GM21447 (cell line): ENCODE measurements around the gene ROBO2.
"Not testable (repeated sequence)": the region's sequence is repeated elsewhere in the genome, so short reads cannot be mapped to it uniquely, and the experiment has no call there.

Experiments used
- ATAC-seq: cut with Tn5 transposase; IDR thresholded peaks from one replicate; pipeline ENCODE4 v1.9.1; 2021; ENCODE audit not compliant: unreplicated experiment

Gene ROBO2

GRCh38 chr3:77394046-77394445, 354.1 kb downstream of the ROBO2 start:
- no peak for ATAC-seq

- ATAC-seq: no peak
Observed at GRCh38 chr3:77404871-77405270, 365.0 kb downstream of the ROBO2 start.

GRCh38 chr3:77407441-77407840, 367.5 kb downstream of the ROBO2 start:
- ATAC-seq: no peak

- ATAC-seq: not testable (repeated sequence)
Observed at GRCh38 chr3:77410334-77410733, 370.4 kb downstream of the ROBO2 start.

GRCh38 chr3:77411334-77411733, 371.4 kb downstream of the ROBO2 start:
- ATAC-seq: no peak

GRCh38 chr3:77412021-77412438, 372.1 kb downstream of the ROBO2 start:
- no peak for ATAC-seq

GRCh38 chr3:77412584-77412983, 372.7 kb downstream of the ROBO2 start:
- no peak for ATAC-seq

- no peak for ATAC-seq
Observed at GRCh38 chr3:77414881-77415280, 375.0 kb downstream of the ROBO2 start.

- ATAC-seq: no peak
Observed at GRCh38 chr3:77420336-77420735, 380.4 kb downstream of the ROBO2 start.

- no peak for ATAC-seq
Observed at GRCh38 chr3:77421916-77422315, 382.0 kb downstream of the ROBO2 start.

GRCh38 chr3:77426531-77426930, 386.6 kb downstream of the ROBO2 start:
- no peak for ATAC-seq

GRCh38 chr3:77427528-77427927, 387.6 kb downstream of the ROBO2 start:
- no peak for ATAC-seq

- ATAC-seq: no peak
Observed at GRCh38 chr3:77436908-77437307, 397.0 kb downstream of the ROBO2 start.

- no peak for ATAC-seq
Observed at GRCh38 chr3:77446084-77446483, 406.2 kb downstream of the ROBO2 start.

- ATAC-seq: no peak
Observed at GRCh38 chr3:77446761-77447160, 406.9 kb downstream of the ROBO2 start.

GRCh38 chr3:77449459-77450350, 409.8 kb downstream of the ROBO2 start:
- no peak for ATAC-seq

- ATAC-seq: no peak
Observed at GRCh38 chr3:77456431-77456830, 416.5 kb downstream of the ROBO2 start.

- no peak for ATAC-seq
Observed at GRCh38 chr3:77456906-77457305, 417.0 kb downstream of the ROBO2 start.

- no peak for ATAC-seq
Observed at GRCh38 chr3:77459926-77460325, 420.0 kb downstream of the ROBO2 start.

- no peak for ATAC-seq
Observed at GRCh38 chr3:77460326-77460725, 420.4 kb downstream of the ROBO2 start.

- no peak for ATAC-seq
Observed at GRCh38 chr3:77462951-77463350, 423.1 kb downstream of the ROBO2 start.

- no peak for ATAC-seq
Observed at GRCh38 chr3:77464111-77464688, 424.3 kb downstream of the ROBO2 start.
